Activated CD4-positive, alpha-beta T cell treated with anti-CD3 and anti-CD28 coated beads, Interleukin-2, amount 50 U/mL, for 48 hours (primary cell): ENCODE measurements around the gene LARP1B.
"Not testable (repeated sequence)": the region's sequence is repeated elsewhere in the genome, so short reads cannot be mapped to it uniquely, and the experiment has no call there.

Experiments
- DNase-seq, 2 experiments: peaks; one replicate each; pipeline ENCODE4 v3.0.0-alpha.2; 2020

The LARP1B gene

DNA sequence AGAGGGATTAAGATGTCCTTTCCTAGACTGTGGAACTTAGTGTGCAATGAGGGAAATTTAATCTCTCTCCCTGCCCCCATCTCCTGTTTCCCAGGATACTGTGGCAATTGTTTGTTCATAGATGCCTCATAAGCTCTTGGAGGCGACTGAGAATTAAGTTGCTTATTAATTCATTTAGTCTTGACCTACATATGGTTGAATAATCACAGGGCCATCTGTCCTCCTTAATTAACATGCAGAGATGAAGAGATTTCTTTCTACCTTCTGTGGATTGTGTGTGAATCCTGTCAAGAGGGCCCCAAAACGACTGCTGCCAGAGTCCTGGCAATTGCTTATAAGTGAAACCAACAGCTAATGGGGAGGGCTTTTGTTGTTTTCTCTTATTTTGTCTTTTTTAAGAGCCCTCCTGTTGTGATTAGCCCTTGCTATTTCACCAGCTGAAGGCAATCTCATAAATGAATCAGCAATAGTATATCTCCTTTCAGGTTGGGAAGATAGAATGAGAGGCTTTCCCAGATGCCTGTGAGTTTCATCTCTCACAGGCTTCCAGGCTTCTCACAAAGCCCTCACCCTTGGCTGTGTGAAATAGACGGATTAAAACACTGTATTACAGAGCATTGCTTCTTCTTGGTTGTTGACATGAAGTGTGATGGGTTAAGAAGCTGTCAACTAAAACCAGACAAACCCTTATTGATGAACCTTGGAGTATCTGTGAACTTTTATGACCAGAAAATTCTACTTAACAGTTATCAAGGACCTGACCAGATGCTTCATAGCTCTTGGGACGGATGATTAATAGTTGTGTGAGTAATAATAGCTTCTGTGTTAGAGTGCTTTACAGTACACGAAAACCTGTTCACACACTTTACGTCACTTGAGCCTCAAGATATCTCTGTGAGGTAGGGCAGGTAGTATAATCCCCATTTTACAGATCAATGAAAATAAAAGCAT is 168.0 kb downstream of the LARP1B start:
- no peak for DNase-seq

DNA sequence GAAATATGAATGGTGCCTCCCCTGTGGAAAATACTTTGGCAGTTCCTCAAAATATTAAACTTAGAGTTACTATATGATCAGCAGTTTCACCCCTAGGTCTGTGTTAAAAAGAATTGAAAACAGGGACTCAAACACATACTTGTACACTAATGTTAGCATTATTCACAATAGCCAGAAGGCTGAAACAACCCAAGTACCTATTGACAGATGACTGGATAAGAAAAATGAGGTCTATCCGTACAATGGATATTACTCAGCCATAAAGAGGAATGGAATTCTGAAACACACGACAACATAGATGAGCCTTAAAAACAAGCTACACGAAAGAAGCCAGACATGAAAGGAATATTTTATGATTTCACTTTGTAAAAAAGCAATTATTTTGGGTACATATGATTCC is 171.6 kb downstream of the LARP1B start:
- DNase-seq = no peak

DNA sequence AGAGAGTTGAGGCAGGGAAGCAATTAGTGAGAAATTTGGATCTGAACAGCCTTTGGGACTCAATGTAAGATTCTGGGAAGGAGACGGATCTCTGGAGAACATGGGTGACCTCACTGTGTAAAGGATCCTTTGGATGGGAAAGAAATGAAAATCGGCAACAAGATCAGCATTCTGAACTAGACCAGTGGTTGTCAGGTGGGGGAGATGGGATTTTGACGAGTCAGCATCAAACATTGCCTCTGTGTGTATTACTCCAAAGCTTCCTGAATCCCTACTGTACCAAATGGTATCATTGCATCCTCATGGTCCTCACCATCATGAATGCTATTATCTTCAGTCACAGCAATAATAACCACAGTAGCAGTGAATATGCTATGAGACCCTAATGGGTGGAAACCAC is 173.7 kb downstream of the LARP1B start:
- DNase-seq = no peak

DNA sequence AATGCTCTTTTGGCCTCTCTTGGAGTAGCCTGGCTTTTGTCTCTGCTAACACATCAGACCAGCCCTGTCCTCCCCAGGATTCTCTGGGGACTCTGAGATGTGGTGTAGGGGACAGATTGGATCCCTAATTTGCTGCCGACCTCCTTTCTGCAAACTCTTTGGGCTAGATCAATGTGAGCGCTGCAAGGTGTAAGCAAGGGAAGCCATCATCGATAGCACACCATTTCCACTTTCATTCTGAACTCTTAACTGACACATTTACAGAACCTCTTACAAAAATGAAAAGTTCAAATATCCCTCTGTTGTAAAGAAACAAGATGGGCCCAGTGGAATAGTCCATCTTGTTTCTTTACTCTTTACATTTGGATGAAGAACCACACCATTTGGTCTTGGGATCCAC is 179.9 kb downstream of the LARP1B start:
- no peak for DNase-seq

DNA sequence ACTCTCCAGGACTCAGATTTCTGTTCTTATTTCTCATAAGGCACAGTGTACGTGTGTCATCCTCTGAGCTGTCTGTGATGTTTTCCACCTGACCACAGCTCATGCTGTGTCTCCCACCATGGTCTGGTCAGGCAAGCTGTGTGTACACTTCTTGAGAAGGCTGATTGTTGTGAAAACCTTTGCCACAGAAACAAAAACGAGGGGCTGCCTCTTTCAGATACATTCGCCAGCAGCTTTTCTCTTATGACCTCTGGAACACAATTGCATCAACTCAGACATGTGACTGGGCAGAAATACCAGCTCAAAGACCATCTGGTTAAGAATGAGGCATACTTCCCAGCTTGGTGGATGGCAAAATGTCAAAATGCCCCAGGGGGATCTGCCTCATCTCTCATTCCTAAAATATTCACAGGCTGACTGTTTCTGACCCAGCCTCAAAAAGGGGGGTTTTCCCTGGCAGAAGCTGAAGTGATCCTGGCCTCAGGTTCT is 180.4 kb downstream of the LARP1B start:
- DNase-seq = no peak

DNA sequence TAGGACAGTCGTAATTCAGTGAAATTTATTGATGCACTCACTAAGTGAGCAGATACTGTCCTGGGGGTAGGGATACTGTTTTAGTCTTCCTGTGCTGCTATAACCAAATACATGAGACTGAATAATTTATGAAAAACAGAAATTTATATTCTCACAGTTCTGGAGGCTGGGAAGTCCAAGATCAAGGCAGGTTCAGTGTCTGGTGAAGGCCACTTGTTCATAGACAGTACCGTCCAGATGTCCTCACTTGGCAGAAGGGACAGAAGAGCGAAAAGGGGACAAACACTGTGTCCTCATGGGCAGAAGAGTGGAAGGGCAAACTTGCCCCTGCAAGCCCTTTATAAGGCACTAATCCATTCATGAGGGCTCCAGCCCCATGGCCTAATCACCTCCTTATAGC is 180.9 kb downstream of the LARP1B start:
- DNase-seq = no peak

DNA sequence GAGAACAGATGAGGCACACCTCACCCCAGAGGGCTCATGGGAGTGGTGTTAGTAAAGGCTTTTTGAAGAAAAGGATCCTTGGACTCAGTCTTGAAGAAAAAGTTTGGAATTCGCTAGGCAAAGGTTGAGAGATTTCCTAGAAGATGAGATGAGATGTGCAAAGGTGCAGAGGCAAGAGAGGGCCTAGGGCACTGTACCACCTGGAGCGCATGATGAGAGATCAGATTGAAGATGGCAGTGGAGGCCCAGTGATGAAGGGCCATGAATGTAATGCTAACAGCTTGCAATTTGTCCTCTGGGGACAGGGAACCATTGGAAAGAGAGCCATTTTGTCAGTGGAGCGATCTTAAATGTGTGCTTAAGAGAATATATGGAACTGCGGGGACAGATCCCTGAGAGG is 181.5 kb downstream of the LARP1B start:
- no peak for DNase-seq

DNA sequence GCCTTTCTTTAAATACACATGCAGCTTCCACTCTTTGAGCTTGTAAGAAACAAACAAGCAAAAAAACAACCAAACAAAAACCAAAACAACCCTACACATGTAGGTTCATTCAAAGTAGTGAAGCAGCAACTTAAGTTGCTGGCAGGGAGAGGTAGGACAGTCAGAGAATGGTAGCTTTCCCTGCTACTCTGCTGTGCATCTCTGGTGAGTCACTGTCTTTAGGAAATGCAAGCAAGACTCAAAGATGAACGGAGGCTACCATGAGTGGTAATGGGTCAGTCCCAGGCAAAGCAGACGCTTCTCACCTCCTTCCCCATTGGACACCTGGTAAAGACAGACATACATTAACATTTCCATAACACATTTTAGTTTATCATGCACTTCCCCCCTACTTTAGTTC is 183.3 kb downstream of the LARP1B start:
- DNase-seq = no peak

DNA sequence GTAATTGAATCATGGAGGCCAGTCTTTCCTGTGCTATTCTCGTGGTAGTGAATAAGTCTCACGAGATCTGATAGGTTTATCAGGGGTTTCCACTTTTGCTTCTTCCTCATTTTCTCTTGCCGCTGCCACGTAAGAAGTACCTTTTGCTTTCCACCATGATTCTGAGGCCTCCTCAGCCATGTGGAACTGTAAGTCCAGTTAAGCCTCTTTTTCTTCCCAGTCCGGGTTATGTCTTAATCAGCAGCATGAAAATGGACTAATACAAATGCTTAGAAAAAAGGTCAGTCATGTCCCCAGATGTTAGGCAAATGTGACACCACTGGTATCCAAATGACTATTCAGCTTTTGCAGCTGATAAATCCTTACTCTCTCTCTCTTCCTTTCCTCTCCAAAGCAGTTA is 184.3 kb downstream of the LARP1B start:
- DNase-seq = not testable (repeated sequence)

DNA sequence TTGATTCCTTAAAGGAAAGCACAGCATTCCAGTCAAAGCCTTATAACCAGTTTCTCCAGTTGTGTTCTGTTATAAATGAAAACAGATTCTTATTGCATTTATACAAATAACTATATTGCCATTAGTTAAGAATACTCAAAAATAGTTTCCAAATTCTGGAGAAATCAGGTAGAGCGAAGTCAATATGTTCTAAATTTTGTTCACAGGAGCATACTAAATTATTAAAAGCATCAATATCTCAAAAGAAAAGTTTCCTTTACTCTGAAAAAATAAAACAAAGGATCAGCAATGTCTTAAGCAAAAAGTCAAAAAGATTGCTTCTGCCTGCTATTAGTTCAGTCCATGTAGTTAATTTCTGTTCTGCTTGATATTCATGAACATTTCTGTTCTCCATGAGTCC is 186.8 kb downstream of the LARP1B start:
- DNase-seq = no peak

DNA sequence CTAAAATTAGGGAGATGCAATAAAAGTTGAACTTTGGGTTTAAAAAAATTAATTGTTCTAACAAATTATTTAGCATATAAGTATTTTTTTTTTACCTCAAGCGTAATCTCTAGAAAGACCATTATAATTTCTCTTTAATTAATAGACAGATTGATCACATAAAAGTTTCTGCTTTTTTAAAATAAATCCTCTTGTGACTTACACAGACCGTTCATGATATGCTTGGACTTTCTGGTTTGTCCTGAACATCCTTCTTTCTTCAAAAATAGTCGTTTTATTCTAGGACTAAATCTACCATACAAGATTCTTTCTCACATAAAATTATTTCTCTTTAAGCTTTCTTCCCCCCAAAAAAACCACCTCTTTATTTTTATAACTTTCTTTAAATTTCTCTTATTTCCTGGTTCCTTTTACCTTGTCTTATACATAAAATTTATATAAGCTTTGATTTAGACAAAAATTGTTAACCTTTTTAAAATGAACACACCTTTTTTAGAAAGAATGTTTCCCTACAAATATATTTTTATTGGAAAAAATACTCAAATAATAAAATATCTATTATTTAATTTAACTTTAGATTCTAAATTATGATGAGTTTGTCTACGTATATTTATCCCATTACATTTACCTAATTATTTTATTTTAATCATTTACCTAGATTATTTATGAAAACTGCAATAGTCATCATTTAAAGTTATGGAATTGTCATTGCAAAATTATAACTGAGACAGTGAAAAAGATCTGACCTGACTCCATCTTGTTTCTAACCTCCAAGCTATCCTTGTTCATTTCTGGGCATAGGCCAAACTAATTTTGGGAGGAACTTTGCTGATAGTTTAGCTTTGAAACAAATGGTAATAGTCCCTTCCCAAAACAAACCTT is 188.9 kb downstream of the LARP1B start:
- no peak for DNase-seq

DNA sequence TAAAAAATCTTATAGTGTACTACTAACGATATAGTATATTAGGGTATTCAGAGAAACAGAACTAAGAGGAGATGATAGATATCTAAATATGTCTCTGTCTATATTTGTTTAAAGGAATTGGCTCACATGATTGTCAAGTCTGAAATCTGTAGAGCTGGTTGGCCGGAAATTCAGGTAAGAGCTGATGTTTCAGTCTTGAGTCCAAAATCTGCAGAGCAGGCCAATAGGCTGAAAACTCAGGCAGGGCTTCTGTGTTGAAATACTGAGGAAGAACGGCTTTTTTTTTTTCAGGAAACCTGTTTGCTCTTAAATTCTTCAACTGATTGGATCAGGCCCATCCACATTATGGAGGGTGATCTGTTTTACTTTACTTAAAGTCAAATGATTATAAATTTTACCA is 194.8 kb downstream of the LARP1B start:
- no peak for DNase-seq

DNA sequence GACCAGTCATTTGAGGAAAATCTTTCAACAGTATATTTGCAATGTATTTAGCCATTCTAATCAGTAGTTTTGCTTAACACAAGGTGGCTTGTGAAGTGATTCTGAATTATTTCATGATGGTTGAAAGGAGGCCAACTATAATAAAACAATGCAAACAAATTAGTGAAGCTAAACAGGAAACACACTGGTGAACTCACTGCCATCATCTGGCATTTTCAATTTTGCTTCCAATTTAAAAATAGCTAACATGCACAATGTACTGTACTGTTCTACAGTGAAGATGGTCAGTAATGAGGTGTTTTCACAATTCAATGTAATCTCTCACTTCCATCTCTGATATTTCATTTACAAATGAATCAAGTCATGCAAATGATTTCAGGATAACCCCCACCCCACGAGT is 195.4 kb downstream of the LARP1B start:
- no peak for DNase-seq

DNA sequence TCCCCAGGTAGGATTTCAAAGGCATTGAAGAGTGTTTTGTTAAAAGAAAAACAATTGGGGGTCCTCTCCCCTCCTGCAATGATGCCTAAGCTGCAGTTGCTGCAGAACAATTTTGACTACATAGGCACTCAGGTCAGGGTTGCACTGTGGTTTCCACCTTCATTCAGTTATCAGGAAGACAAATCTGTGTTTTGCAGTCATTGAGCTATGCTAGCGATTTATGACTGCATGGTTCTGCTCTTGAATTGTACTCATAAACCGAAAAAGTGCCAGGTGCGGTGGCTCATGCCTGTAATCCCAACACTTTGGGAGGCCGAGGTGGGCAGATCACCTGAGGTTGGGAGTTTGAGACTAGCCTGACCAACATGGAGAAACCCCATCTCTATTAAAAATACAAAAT is 197.1 kb downstream of the LARP1B start:
- not testable (repeated sequence) for DNase-seq

DNA sequence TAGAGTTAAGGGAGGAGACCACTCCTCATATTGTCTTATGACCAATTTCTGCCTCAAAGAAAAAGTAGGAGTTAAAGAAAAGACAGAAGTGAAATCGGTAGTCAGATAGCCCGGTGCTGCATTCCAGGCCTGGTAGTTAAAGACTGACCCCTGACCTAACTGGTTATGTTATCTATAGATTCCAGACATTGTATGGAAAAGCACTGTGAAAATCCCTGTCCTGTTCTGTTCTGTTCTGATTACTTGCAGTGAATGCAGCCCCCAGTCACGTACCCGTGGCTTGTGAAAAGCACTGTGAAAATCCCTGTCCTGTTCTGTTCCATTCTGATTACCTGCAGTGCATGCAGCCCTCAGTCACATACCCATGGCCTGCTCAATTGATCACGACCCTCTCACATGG is 198.8 kb downstream of the LARP1B start:
- DNase-seq = not testable (repeated sequence)
